HG03558 (cell line): ENCODE data around the gene AHDC1.
"Not testable (repeated sequence)": the region's sequence is repeated elsewhere in the genome, so short reads cannot be mapped to it uniquely, and the experiment has no call there.

ENCODE experiments used
- ATAC-seq: cut with Tn5 transposase; IDR thresholded peaks from one replicate; pipeline ENCODE4 v1.9.1; 2021; ENCODE audit warnings: moderate number of reproducible peaks; ENCODE audit not compliant: unreplicated experiment; ENCODE audit errors: extremely low read depth

Gene AHDC1

DNA sequence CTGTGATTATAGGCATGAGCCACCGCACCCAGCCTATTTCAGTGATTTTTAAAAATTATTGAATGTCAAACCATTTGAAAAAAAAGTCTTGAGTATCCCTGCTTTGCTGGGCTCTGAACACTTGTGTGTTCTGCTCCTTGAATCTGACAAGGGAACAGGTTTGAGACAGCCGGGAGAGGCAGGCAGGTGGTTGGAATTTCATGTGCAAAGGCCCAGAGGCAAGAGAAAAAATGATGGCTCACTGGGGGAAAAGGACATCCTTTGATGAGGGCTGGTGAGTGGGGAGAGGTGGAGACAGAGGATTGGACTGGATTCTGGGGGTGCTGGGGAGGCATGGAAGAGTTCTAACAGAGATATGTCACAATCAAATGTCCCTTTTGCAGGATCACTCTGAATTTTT, 100.9 kb downstream of the AHDC1 start:
- no peak for ATAC-seq

DNA sequence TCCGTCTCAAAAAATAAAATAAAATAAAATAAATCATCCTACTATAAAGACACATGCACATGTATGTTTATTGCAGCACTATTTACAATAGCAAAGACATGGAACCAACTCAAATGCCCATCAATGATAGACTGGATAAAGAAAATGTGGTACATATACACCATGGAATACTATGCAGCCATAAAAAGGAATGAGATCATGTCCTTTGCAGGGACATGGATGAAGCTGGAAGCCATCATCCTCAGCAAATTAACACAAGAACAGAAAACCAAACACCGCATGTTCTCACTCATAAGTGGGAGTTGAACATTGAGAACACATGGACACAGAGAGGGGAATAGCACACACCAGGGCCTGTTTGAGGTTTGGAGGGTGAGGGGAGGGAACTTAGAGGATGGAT, 102.8 kb downstream of the AHDC1 start:
- not testable (repeated sequence) for ATAC-seq

DNA sequence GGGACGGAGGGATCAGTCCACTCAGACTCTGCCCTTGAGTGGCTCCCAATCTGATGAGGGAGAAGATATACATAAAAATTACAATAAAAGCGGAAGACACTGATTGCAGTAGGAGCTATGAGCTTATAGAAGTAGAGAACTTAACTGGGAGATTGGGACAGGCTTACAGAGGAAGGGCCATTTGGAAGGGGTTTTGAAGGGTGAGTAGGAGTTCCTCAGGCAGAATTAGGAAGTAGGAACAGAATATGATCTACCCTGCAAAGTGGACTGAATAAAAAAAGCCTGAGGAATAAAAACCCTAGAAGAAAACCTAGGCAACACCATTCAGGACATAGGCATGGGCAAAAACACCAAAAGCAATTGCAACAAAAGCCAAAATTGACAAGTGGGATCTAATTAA, 104.8 kb downstream of the AHDC1 start:
- ATAC-seq: no peak

DNA sequence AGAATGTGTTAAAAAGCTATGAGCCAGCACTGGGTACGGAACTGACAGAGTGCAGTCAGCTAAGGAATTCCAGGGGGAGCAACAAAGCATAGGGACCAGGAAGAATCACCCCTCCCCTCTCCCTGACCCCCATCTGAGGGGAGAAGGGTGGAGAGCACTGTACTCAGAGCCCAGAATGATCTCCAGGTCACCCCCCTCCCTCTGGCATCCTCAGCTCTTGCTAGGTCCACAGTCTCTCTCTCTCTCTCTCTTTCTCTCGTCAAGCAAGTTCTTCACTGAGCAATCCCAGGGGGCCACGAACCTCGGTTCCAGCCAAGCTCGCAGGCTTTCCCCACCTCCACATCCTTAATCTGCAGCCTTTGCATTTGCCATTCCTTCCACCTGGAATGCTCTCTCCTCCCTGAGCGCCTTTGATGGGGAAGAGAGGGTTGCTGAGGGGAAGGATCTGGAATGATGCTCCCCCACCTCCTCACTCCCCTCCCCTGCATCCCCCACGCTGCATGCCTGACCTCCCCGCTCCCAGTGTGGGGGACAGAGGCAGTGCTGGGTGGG, 107.3 kb downstream of the AHDC1 start:
- no peak for ATAC-seq

DNA sequence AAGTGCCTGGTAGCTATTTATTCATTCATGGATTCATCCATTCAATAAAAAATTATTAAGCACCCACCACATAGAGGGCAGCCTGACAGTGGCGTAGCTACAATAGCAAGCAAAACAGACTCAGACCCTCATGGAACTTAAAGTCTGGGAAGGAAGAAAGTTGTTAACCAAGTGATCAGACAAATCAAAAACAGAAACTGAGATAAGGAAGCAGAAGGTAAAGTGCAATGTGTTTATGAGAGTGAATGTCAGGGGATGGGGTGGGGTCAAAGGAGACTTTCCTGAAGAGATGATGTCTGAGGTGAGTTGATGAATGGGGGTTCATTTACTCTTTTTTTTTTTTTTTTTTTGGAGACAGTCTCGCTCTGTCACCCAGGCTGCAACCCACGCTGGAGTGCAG, 111.1 kb downstream of the AHDC1 start:
- no peak for ATAC-seq

DNA sequence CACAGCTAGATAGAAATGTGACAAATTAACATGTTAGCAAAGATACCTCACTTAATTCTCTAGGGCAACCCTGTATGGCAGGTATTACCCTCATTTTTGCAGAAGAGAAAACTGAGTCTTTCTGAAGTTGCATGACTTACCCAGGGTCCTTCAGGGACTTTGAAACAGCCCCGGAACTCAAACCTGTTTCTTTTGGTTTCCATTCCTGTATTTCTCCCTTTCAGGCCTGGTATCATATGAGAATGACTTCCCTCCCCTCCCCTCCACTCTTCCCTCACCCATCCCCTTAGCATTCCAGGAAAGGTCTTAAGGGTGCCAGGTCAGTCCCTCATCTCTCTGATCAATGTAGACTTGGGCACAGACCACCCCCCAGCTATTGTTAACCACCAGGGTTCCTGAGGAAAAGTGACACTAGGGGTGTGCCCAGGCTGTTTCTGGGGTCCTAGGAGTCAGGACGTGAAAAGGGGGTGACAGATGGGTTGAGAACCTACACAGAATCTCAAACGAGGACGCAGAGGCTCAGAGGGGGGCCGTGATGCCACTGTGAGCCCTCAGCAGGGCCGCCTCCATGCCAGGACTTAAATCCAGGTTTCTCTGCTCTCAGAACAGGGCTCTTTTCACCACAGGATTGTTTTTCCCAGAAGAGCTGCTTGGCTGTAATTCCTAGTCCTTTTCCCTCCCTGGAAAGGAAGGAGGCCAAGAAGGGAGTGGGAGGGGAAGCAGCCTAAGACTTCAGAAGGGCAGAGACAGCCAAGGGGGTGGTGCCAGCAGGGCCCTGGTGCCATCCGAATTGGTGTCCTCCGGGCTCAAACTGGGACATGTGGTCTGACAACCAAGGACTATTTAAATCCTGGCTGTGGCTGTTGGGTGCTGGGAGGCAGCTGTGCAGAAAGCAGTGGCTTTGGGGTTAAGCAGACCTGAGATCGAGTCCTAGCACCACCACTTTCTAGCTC, 111.9 kb downstream of the AHDC1 start:
- ATAC-seq: no peak

DNA sequence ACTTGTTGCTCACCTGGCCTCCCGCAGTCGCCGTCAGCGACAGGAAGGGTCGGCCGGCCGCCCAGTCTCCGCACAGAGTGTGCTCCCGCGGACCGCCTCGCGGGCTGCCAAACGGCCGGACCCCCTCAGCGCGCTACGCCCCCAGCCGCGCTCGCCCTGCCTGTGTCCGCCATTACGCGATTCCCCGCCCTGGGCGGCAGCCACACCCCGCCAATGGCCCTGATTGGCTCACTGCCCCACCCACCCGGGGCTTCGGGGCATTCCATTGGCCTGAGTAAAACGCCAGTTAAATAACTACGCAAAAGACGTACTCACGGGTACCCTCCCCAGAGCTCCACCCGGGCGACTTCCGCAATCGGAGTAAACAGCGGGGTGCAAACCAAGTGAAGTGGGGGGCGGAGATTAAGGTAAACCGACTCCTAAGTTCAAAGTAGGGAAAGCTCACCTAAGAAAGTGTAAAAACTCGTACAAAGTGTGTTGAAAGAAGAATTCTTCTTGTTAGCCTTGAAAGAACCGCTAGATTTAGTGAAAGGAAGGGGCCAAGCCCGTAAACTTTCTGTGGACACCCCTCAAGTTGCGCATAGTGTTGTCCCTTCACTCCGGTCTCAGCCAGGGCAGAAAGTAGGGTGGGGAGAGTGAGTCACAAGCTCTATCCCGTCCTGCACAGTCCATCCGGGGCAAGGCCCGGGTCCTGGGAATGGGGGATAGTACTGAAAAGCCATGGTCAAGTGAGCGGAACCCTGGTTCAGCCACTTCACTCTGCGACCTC, 113.8 kb downstream of the AHDC1 start, which contains the start of gene WASF2:
Gene WASF2 (minus strand): TSS at position 195 of the 769 bp plus-strand sequence. CDS start 61,277 bp downstream, outside the sequence.
- peak; percentile 69 for ATAC-seq

DNA sequence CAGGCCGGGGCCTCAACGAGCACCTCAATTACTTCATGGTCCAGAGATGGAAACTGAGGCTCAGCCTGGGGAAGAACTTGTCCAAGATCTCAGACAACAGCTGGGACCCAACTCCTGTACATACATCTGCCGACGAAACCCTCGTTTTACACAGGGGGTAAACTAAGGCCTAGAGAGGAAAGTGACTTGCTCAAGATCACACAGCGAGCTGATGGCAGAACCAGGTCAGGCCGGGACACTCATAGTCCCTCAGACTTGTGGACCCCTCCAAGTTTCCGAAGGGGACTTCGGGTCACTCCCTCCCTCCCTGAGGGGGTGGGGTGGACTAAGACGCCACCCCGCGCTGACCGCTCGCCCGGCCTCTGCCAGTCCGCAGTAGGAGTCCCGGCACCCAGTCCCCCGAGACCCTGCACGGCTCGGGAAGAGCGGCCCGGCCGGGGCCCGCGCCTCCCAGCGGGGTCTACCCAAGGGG, 114.4 kb downstream of the AHDC1 start:
- ATAC-seq: peak; percentile 12

DNA sequence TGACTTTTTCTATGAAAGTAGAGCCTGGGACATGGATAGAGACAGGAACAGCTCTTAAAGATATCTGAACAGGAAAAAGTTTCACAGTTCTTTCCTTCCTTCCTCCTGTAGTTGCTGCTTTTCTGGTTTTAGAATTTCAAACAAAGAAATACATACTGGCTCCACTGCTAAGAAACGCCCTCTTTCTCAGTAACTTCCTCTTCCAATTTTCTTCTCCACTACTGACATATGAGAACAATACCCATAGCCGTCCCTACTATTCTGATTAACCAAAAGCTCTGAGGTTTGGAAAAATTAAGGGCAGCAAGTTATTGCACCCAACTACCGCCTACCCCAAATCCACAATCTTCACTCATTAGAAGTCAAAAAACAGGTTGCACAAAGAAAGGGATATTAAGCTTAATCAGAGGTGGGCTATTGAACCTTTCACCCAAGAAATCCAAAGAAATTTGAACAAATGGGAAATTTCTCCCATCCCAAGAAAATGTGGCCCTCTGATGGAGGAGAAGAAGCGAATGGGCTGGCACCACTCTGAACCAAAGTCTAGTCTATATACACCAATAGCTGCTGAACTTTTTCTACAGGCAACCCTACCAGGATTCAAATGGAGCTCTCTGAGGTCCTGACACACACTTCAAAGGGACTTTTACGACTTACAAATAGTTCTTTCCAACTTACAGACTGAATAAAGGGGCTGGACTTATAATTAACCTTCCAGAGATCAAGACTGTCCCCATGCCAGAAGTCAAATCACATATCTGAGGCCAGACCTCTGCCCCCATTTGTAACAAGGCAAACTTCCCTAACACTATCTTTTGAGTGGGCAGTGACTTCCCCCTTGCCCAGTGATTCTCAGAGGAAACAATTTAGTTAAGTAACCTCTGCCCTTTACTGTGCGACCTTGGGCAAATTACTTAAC, 115.7 kb downstream of the AHDC1 start:
- no peak for ATAC-seq

DNA sequence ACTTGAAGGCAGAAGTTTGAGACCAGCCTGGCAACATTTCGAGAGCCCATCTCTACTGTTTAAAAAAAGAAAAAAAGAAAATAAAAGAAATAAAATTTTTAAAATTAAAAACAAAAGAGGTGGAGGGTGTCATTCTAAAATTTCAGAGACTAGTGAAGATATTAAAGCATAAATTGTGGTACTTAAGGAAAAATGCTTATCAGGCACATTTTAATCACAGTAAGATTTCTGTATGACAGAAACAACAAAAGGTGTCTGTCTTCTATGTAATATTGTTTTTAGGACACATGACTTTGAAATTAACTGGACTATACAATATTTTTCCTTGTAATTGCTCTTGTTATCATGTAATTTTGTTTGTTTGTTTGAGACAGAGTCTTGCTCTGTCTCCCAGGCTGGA, 118.6 kb downstream of the AHDC1 start:
- no peak for ATAC-seq
